Measurements from ENCODE around the gene CDK19.
A peak's percentile ranks its signal among the peaks of the same experiment; 100 is the strongest.
"Not testable (repeated sequence)": the region's sequence is repeated elsewhere in the genome, so short reads cannot be mapped to it uniquely, and the experiment has no call there.

CDK19 gene

DNA sequence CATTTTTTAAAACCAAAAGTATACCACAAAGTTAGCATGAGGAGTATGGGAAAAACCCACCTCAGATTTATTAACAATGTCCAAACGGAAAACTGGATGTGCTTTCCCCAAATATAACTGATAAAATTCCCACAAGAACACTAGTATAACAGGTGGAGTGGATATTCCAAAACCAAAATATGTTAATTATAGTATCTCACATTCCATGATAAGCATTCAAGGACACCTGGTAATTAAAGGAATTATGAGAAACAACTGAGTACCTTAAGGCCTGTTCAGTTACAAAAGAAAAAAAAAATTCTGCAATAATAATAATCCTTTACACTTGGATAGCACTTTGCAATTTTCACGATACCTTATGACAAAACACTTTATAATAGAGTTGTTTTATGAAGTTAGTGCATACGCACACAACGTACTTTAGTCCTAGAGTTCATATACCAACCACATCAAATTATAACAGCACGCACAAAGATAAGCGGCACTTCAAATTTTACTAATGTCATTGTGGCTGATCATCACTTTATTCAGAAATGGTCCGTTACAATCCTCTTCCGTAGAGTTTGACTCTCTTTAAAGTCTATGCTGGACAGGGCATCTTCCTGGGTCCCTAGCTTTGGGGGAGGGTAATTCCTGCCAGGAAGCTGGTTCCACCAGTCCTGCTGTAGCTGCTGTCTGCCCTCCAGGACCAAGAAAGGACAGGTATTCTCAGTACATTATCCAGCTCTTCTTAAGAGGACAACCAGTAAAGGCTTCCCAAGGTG is 1.7 kb downstream of the CDK19 start:
- no peak for DNase-seq (ENCODE audit: low read depth, low spot score)

DNA sequence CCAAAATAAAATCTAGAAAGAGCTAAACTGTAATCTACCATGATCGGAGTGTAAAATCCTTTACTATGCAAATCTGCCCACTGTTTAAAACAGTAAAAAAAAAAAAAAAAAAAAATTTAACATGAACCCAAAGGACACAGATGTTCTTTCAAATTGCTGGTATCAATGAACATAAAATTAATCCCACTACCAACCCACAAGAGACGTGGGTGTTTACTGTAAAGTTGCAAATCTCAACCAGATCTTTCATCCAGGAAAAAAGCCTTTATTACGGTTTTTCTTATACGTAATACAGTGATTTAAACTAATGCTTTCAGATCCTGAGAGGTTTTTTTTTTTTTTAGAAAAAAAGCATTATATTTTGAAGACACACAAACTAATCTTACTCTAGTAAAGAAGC is 2.5 kb downstream of the CDK19 start:
- no peak for DNase-seq (ENCODE audit: low read depth, low spot score)

DNA sequence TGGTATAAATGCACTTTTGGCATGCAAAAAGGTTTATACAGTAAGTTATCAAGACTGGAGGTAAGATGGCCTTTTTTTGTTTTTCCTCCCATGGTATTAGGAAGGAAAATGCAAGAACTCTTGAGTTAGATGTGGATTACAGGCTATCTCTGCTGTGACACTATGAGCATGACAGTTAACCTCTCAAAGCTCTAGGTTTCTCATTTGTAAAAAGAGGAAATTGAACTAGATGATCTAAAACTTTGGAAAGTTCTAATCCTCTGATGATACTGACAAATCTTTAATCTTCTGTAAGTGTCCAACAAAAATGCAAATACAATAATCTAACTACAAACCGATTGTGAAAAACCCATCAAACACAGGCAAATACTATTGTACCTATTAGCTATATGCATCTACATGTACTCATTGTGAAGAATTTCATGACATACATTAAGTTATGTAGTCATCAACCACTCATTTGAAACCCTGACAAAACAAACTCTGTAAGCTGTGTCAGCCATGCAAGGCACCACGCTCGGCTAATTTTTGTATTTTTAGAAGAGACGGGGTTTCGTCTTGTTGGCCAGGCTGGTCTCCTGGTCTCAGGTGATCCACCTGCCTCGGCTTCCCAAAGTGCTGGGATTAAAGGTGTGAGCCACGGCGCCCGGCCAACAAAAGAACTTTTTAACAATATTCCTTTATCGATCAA is 4.2 kb downstream of the CDK19 start:
- no peak for DNase-seq (ENCODE audit: low read depth, low spot score)

DNA sequence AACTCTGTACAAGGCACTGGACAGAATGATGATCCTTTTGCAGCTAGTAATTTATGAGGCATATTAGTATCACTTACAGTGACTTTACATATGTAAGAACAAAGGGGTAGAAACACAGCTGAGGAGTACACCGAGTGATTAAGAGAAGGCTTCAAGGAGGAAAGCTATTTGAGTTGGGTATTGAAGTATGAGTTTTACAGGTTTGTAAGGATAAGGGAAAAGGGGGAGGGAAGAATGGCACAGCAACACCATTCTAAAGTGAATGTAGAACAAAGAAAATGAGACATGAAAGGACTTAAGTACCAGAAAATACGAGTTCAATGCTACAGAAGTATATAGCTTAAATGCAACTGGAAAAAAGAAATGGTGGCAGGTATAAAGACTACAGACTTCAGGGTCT is 5.5 kb downstream of the CDK19 start:
- no peak for DNase-seq (ENCODE audit: low read depth, low spot score)

DNA sequence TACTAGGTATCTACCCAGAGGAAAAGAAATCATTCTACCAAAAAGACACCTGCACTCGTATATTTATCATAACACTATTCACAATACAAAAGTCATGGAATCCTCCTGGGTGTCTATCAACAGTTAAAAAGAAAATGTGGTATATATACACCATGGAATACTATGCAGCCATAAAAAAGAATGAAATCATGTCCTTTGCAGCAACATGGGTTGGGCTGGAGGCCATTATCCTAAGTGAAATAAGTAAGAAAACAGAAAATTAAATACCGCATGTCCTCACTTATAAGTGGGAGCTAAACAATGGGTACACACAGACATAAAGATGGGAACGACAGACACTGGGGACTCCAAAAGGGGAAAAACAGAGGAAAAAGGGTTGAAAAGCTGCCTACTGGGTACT is 13.1 kb downstream of the CDK19 start:
- DNase-seq (ENCODE audit: low read depth, low spot score), result not testable (repeated sequence)

DNA sequence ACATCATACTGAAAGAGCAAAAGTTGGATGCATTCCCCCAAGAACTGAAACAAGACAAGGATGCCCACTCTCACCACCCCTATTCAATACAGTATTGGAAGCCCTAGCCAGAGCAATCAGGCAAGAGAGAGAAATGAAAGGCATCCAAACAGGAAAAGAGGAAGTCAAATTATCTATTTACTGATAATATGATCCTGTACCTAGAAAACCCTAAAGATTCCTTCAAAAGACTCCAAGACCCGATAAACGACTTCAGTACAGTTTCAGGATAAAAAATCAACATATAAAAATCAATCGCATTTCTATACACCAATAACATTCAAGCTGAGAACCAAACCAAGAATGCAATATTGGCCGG is 14.5 kb downstream of the CDK19 start:
- DNase-seq (ENCODE audit: low read depth, low spot score), result no peak

DNA sequence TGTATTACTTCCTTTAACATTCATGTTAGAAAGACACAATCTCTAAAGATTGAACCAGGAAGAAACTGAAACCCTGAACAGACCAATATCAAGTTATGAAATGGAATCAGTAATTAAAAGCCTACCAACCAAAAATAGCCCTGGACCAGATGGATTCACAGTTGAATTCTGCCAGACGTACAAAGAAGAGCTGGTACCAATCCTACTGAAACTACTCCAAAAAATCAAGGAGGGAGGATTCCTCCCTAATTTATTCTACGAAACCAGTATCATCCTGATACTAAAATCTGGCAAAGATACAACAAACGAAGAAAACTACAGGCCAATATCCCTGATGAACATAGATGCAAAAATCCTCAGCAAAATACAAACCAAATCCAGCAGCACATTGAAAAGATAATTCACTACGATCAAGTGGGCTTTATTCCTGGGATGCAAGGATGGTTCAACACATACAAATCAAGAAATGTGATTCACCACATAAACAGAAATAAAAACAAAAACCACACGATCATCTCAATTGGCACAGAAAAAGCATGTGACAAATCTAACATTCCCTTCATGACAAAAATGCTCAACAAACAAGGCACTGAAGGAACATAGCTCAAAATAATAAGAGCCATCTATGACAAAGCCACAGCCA is 15.0 kb downstream of the CDK19 start:
- no peak for DNase-seq (ENCODE audit: low read depth, low spot score)

DNA sequence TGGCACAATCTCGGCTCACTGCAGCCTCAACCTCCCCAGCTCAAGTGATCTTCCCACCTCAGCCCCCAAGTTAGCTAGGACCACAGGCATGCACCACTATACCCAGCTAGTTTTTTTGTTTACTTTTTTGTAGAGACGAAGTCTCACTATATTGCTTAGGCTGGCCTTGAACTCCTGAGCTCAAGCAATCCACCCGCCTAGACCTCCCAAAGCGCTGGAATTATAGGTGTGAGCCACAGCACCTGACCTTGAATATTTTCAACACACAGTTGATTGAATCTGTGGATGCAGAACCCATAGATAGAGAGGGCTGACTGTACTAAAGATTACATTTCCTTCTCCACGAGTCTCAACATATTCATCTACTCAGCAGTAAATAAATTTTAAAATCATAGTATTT is 15.6 kb downstream of the CDK19 start:
- DNase-seq (ENCODE audit: low read depth, low spot score), result no peak

DNA sequence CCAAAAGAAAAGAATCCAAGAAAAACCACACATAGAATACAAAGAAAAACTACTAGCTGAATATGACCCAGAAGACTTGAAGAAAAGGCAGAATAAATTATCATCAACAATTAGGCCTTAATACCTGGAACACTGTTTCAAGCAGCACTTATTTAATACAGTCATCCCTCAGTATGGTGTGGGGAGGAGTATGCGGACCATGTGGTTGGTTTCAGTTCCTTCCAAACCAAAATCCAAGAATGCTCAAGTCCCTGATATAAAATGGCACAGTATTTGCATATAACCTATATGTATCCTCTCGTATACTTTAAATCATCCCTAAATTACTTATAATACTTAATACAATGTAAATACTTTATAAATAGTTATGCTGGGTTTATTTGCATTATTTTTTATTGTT is 16.1 kb downstream of the CDK19 start:
- DNase-seq (ENCODE audit: low read depth, low spot score), result peak; percentile 23

DNA sequence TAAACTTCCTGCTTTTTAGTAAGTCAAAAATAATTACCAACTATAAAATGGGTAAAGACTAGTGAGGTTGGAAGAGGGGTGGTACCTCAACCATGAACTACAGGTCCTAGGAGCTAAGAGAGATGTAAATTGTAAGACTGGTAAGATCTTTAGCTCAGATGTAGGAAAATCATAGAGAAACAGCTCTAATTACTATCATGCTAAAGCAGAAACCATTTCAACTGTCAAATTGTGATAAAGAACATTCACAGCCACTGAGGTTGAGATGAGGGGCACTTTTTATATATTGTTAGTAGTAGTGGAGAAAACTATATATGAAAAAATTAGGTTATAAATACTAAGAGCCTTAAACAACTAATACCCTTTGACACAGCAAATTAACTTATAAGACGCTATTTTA is 20.0 kb downstream of the CDK19 start:
- no peak for DNase-seq (ENCODE audit: low read depth, low spot score)

DNA sequence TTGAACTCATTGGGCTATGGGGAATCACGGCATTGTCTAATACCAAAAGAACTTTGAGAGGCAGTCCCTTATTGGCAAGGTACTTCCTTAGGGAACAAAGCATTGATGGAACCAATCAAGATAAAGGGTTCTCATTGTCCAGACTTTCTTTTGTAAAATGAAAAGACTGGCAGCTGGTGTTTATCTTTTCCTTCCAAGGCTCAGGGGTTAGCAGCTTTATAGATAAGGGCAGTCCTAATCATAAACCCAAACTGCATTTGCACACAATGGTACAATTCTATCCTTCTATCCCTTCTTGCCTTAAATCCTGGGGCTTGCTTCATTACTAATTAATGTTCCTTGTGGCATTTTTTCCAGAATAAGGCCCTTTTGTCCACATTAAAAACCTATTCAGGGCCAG is 28.6 kb downstream of the CDK19 start:
- DNase-seq (ENCODE audit: low read depth, low spot score), result no peak

DNA sequence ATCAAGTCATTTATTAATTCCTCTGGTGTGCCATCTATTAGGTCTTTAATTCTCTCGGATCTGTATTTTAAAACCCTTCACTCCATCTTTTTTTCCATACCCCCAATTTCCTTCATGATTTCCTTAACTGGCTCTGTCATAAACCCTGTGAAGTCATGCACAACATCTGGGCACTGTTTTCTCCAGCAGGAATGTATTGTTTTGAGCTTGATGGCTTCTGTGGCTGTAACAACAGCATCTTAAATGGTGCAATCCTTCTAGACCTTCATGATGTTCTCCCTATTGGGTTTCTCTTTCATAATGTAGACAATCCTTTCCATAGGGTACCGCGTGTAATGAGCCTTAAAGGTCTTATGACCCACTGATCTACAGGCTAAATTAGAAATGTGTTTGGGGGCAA is 29.0 kb downstream of the CDK19 start:
- DNase-seq (ENCODE audit: low read depth, low spot score), result no peak

DNA sequence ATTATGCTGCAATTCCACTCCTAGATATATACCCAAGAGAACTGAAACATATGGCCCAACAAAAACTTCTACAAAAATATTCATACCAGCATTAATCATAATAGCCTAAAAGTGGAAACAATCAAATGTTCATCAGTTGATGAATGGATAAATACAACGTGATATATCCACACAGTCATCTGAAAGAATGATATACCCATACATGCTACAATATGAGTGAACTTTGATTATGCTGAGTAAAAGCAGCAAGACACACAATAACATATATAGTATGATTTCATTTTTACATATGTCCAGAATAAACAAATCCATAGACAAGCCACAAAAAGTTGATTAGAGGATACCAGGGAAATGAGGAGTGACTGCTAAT is 30.7 kb downstream of the CDK19 start:
- no peak for DNase-seq (ENCODE audit: low read depth, low spot score)

DNA sequence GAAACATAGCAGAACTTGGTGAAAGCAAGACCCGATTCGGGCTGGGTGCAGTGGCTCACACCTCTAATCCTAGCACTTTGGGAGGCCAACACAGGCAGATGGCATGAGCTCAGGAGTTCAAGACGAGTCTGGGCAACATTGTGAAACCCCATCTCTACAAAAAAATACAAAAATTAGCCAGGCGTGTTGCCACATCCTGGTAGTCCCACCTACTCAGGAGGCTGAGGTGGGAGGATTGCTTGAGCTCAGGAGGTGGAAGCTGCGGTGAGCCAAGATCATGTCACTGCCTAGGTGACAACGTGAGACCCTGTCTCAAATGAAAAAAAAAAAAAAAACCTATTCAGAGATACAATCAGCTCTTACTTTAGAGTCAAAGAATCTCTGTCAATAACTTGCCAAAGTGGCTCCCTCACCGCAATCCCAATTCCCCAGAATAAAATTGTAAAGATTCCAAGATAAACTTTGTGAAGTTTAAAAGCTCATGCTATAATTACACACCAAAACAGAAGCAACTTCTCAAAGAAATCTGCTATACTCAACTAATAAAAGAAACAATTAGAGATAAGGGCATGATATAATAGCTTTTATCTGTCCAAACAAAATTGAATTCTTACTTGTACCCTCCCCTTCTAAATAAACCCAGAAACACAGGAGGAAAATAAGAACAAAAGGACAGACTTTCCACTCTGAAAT is 33.6 kb downstream of the CDK19 start:
- DNase-seq (ENCODE audit: low read depth, low spot score), result peak; percentile 31

DNA sequence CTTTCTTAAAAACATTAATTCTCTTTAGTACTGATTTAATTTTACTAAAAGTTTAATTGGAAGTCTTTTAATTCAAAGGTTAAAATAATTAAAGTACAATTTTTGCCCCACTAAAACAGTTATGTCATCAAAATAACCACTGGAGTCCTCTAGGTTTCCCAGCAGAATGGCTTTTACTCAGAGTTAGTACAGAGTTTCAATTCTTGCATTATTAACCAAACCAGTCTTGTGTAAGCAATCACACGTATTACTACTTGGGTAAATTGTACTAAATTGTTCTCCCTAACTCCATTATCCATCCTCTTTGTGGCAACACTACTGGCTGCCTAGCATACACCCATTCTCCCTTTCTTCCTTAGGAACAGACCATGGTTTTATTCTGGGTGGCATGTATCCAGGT is 36.9 kb downstream of the CDK19 start:
- no peak for DNase-seq (ENCODE audit: low read depth, low spot score)

DNA sequence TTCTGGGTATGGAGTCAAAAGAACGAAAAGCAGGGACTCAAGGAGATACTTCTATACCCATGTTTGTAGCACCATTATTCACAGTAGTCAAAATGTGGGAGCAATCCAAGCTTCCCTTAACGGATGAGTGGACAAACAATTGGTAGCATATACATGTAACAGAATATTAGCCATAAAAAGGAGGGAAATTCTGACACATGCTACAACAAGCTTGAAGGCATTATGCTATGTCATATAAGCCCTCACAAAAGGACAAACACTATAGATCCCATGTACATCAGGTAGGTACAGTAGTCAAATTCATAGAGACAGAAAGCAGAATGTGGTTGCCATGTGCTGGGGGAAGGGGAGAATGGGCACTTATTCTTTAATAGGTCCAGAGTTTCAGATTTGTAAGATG is 37.6 kb downstream of the CDK19 start:
- no peak for DNase-seq (ENCODE audit: low read depth, low spot score)

DNA sequence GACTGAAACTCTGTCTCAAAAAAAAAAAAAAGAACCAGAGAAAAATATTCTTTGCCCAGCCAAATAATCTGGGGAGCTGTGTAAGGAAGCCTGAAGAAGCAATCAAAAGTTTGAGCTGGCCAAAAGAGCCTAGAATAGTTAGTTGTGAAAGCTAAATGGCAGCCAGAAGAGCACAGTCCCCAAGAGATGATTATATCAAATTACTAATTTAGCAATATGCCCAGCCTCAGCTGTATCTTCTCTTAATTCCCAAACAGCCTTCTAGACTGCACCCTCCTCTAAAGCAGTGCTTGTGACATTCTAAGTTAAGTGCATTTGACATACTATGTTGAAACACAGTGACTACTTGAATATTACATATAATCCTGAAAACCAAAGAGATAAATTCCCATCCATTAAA is 38.9 kb downstream of the CDK19 start:
- DNase-seq (ENCODE audit: low read depth, low spot score), result no peak

DNA sequence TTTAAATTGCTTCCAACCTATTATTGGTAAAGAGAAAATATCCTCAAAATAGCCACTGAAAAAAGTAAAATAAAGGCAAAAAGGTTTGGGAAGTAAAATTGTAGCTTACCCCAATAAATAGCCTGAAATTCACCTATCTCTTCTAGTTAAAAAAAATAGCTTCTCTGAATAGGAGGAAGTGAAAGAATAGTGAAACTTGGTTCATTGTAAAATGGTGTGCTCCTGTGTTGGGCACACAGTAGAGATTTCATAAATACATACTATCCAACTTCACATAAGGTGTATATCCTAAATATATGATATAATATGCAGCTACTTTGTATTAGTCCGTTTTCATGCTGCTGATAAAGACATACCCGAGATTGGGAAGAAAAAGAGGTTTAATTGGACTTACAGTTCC is 45.3 kb downstream of the CDK19 start:
- DNase-seq (ENCODE audit: low read depth, low spot score), result no peak

DNA sequence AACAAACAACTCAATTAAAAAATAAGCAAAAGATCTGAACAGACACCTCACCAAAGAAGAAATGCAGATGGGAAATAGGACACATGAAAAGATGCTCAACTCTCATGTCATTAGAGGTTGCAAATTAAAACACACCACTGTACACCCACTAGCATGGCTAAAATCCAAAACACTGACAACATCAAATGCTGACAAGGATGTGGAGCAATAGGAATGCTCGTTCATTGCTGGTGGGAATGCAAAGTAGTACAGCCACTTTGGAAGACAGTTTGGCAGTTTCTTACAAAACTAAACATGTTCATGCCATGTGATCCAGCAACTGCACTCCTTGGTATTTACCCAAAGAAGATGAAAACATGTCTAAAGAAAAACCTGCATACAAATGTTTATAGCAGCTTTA is 47.2 kb downstream of the CDK19 start:
- DNase-seq (ENCODE audit: low read depth, low spot score), result no peak

DNA sequence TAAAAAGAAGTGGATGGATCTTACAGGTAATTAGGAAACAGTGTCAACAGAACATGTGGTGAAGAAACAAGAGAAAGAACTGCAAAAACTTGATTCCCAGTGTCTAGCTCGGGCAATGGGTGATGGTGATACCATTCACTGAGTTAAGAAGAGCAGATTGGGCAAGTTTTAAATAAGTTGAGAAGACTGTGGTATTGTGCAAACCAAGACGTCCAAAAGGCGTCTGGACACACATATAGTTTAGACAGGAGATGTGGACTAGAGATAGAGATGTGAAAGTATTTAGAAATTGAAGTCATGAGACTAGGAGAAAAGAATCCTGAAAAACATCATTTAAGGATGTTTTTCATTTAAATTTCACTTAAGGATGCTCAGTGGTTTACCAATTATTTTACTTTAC is 53.9 kb downstream of the CDK19 start:
- no peak for DNase-seq (ENCODE audit: low read depth, low spot score)

DNA sequence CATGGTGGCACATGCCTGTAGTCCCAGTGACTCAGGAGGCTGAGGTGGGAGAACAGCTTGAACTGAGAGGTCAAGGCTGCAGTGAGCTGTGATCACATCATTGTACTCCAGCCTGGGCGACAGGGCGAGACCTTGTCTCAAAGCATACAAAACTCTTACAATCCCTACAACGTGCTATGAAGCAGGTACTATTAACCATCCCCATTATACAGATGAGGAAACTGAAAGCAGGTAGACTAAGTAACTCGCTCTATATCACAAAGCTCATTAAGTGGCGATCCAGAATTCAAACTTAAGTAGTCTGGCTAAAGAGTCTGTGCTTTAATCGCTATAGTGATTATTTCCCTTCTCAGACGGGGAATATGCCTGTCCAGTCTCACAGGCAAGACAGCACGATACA is 54.7 kb downstream of the CDK19 start:
- no peak for DNase-seq (ENCODE audit: low read depth, low spot score)

DNA sequence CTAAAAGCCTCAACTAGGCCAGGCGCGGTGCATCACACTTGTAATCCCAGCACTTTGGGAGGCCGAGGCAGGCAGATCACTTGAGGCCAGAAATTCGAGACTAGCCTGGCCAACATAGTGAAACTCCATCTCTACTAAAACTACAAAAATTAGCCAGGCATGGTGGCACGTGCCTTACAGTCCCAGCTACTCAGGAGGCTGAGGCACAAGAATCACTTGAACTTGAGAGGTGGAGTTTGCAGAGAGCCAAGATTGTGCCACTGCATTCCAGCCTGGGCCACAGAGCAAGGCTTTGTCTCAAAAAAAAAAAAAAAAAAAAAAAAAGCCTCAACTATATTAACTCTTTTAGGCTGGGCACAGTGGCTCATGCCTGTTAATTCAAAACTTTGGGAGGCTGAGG is 55.2 kb downstream of the CDK19 start:
- not testable (repeated sequence) for DNase-seq (ENCODE audit: low read depth, low spot score)

DNA sequence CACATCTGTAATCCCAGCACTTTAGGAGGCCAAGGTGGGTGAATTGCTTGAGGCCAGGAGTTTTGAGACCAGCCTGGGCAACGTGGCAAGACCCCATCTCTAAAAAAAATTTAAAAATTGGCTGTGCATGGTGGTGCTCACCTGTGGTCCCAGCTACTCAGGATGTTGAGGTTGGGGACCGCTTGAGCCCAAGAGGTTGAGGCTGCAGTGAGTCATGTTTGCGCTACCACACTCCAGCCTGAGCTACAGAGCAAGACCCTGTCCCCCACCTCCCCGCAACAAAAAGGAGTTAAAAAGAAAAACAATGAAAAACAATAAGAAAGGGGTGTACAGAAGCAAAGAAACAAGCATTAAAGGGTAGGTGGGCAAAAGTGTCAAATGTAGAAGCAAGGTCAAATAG is 57.3 kb downstream of the CDK19 start:
- DNase-seq (ENCODE audit: low read depth, low spot score), result no peak

All from astrocyte of the hippocampus (primary cell).